Hepatocyte (in vitro differentiated cells): ENCODE measurements around the gene PDRG1. TPM values are rescaled to one million over a fixed set of nuclear protein-coding genes. Genes with fewer than 3 reads are reported as not detected.

Experiments used
- DNase-seq: peaks from one replicate; pipeline ENCODE4 v3.0.0-alpha.2; 2016; ENCODE audit warnings: low spot score
- H2AFZ ChIP-seq: fragments of 200-600 bp; sonication (generic); 2 replicates; pipeline ENCODE4 v1.6.0; 2016; ENCODE audit warnings: antibody characterized with exemption, mild to moderate bottlenecking
- H3K27ac ChIP-seq: fragments of 200-600 bp; sonication (generic); 2 replicates; pipeline ENCODE4 v1.5.1; 2016; ENCODE audit warnings: mild to moderate bottlenecking
- H3K27me3 ChIP-seq: fragments of 200-600 bp; sonication (generic); 2 replicates; pipeline ENCODE4 v1.6.1; 2016
- H3K36me3 ChIP-seq: fragments of 200-600 bp; sonication (generic); replicated peaks from 2 replicates; pipeline ENCODE4 v1.5.1; 2016; ENCODE audit warnings: low read depth; ENCODE audit not compliant: insufficient read depth
- H3K4me1 ChIP-seq: fragments of 200-600 bp; sonication (generic); 2 replicates; pipeline ENCODE4 v1.5.1; 2016; ENCODE audit warnings: mild to moderate bottlenecking, moderate library complexity; ENCODE audit not compliant: insufficient read depth
- H3K4me2 ChIP-seq: fragments of 200-600 bp; sonication (generic); 2 replicates; pipeline ENCODE4 v1.6.0; 2016
- H3K4me3 ChIP-seq: fragments of 200-600 bp; sonication (generic); 2 replicates; pipeline ENCODE4 v1.5.1; 2016; ENCODE audit warnings: mild to moderate bottlenecking
- H3K79me2 ChIP-seq: fragments of 200-600 bp; sonication (generic); 2 replicates; pipeline ENCODE4 v1.6.0; 2017; ENCODE audit warnings: mild to moderate bottlenecking
- H3K9me2 ChIP-seq: fragments of 200-600 bp; sonication (generic); replicated peaks from 2 replicates; pipeline ENCODE4 v1.6.0; 2017; ENCODE audit warnings: mild to moderate bottlenecking; ENCODE audit not compliant: insufficient read depth
- H3K9me3 ChIP-seq: fragments of 200-600 bp; sonication (generic); 2 replicates; pipeline ENCODE4 v1.5.1; 2016; ENCODE audit warnings: low read depth, mild to moderate bottlenecking
- H4K20me1 ChIP-seq: fragments of 200-600 bp; sonication (generic); 2 replicates; pipeline ENCODE4 v1.6.0; 2016; ENCODE audit warnings: mild to moderate bottlenecking; ENCODE audit not compliant: insufficient read depth, poor library complexity, severe bottlenecking
- EZH2 ChIP-seq: fragments of 200-600 bp; sonication (generic); IDR thresholded peaks from 2 replicates; pipeline ENCODE4 v1.6.1; 2016; ENCODE audit warnings: antibody characterized with exemption, mild to moderate bottlenecking, borderline replicate concordance
- EZH2phosphoT487 ChIP-seq: fragments of 200-600 bp; sonication (generic); IDR thresholded peaks from one replicate; pipeline ENCODE4 v1.6.1; 2018; ENCODE audit warnings: antibody characterized with exemption, mild to moderate bottlenecking, low read depth, moderate library complexity; ENCODE audit not compliant: unreplicated experiment, severe bottlenecking
- WGBS: methylation state at CpG from one replicate; pipeline ENCODE4 v1.1.6; 2016; ENCODE audit warnings: low lambda C conversion rate; ENCODE audit errors: missing lambda C conversion rate; 5-methylcytosine and 5-hydroxymethylcytosine counted together
- polyA plus RNA-seq: library from polyadenylated mRNA; unstranded; fragments of >200 nt; fragmentation: Nextera tagmentation; extraction: Ambion mirVana; gene quantifications from 2 replicates; pipeline ENCODE4 v1.2.1, GENCODE V29; 2016
- total RNA-seq: library from RNA; depleted of rRNA; stranded (reverse); fragments of >200 nt; gene quantifications from 2 replicates; pipeline ENCODE4 v1.2.3, GENCODE V29; 2014
- TF ChIP-seq, protein P1 (sequence below): fragments of 200-600 bp; sonication (generic); IDR thresholded peaks from 2 replicates; pipeline ENCODE4 v1.5.1; 2016; ENCODE audit warnings: antibody characterized with exemption, mild to moderate bottlenecking; ENCODE audit not compliant: poor library complexity

PDRG1 gene
- total and polyA plus RNA-seq, 2 experiments from 2014 or later, result 9.1 to 25.4 TPM

- Histone ChIP-seq H3K27ac (no peak overlapping the region), H3K4me3 (no peak overlapping the region), H3K4me1 (peaks cover 18% of the 10 kb centered on the region), H3K9me2 (no peaks in the 10 kb centered on the region), H3K36me3 (no peaks in the 10 kb centered on the region), H3K4me2 (no peak overlapping the region), H3K79me2 (no peaks in the 10 kb centered on the region), H3K9me3 (no peaks in the 10 kb centered on the region), H3K27me3 (no peaks in the 10 kb centered on the region), H4K20me1 (no peaks in the 10 kb centered on the region), H2AFZ (no peak overlapping the region)
- no peak for DNase-seq
- WGBS, result 77% methylated on average over 15 of the region's 15 CpGs
- TF ChIP-seq, protein P1, sequence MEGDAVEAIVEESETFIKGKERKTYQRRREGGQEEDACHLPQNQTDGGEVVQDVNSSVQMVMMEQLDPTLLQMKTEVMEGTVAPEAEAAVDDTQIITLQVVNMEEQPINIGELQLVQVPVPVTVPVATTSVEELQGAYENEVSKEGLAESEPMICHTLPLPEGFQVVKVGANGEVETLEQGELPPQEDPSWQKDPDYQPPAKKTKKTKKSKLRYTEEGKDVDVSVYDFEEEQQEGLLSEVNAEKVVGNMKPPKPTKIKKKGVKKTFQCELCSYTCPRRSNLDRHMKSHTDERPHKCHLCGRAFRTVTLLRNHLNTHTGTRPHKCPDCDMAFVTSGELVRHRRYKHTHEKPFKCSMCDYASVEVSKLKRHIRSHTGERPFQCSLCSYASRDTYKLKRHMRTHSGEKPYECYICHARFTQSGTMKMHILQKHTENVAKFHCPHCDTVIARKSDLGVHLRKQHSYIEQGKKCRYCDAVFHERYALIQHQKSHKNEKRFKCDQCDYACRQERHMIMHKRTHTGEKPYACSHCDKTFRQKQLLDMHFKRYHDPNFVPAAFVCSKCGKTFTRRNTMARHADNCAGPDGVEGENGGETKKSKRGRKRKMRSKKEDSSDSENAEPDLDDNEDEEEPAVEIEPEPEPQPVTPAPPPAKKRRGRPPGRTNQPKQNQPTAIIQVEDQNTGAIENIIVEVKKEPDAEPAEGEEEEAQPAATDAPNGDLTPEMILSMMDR, result no peak
- TF ChIP-seq EZH2 (no peak), EZH2phosphoT487 (no peak)
Observed at GRCh38 chr20:31913431-31914157, 38.3 kb downstream of the PDRG1 start.

DNA sequence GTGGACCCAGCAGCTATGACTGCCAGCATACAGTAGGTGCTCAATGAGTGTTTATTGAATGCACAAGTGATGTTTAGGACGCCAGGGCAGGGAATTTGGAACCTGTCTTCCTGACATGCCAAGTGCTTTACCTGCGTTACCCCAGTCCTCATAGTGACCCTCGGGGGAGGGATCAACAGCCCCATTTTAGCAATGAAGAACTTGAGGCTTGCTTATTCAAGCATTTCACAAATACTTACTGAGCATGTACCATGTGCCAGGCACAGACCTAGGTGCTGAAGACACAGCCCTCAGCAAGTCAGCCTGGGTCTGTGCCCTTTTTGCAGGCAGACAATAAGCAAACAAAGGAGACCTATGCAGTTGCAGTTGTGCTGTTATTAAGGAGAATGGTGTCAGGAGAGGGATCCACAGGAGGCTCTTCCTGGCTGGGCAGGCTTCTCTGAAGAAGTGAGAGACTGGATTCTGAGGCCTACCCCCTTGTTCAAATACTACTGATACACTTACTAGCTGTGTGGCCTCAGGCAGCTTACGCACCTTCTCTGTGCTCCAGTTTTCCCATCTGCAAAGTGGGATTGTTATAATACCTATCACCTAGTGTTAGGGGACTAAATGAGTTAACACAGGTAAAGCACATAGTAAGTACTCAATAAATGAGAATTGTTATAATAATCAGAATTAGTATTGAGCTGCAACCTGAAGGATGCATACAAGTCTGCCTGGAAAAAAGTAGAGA is 41.6 kb downstream of the PDRG1 start:
- no peak overlapping the region for H2AFZ ChIP-seq
- TF ChIP-seq, protein P1, result no peak
- no peak for TF ChIP-seq EZH2
- no peak for TF ChIP-seq EZH2phosphoT487
- H3K4me3 ChIP-seq, result no peak overlapping the region
- WGBS, result 85% methylated on average over 4 of the region's 4 CpGs
- no peaks in the 10 kb centered on the region for H3K27me3 ChIP-seq
- no peak for DNase-seq
- no peaks in the 10 kb centered on the region for H3K36me3 ChIP-seq
- peaks cover 5% of the 10 kb centered on the region for H3K4me1 ChIP-seq
- H3K27ac ChIP-seq, result no peak overlapping the region
- no peaks in the 10 kb centered on the region for H3K9me3 ChIP-seq
- H4K20me1 ChIP-seq, result no peaks in the 10 kb centered on the region
- no peaks in the 10 kb centered on the region for H3K79me2 ChIP-seq
- no peaks in the 10 kb centered on the region for H3K9me2 ChIP-seq
- H3K4me2 ChIP-seq, result no peak overlapping the region

- no peaks in the 10 kb centered on the region for H3K36me3 ChIP-seq
Observed at GRCh38 chr20:31909253-31910070, 42.4 kb downstream of the PDRG1 start.

More at GRCh38 chr20:31909253-31910070, 42.4 kb downstream of the PDRG1 start:
- no peaks in the 10 kb centered on the region for H3K9me3 ChIP-seq
- no peak overlapping the region for H2AFZ ChIP-seq
- H3K79me2 ChIP-seq, result no peaks in the 10 kb centered on the region
- H3K27me3 ChIP-seq, result no peaks in the 10 kb centered on the region
- H4K20me1 ChIP-seq, result no peaks in the 10 kb centered on the region
- no peak for DNase-seq
- no peak overlapping the region for H3K4me2 ChIP-seq
- WGBS, result 93% methylated on average over 17 of the region's 17 CpGs
- no peaks in the 10 kb centered on the region for H3K9me2 ChIP-seq
- no peak overlapping the region for H3K4me3 ChIP-seq
- TF ChIP-seq, protein P1, result no peak
- TF ChIP-seq EZH2phosphoT487 (no peak), EZH2 (no peak)
- peaks cover 5% of the 10 kb centered on the region for H3K4me1 ChIP-seq
- no peak overlapping the region for H3K27ac ChIP-seq
